Measurements from ENCODE around the gene GMCL1. TPM values are rescaled to one million over a fixed set of nuclear protein-coding genes. Genes with fewer than 3 reads are reported as not detected.

The GMCL1 gene
- total RNA-seq, 1 donor = 9.7 TPM

DNA sequence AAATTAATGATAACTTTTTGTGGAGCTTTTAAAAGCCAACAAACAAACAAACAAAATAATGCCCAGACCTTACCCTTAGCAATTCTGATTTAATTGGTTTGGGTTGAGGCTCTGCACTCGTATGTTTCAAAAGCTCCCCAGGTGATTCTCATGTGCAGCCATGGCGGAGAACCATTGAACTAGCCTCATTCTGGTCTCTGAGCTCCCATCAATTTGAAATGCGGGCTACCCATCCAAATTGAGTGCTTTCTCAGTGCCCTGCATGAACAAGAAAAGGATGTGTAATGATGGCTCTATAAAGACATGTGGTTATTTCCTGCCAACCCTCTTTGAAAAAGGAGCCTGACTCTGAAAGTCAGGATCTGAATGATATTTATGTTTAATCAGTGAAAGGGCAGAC is 93.7 kb downstream of the GMCL1 start:
- no peak for TF ChIP-seq CTCF (IDR thresholded peaks at IDR 0.05; ENCODE audit: insufficient read depth, low read length)
- no peak overlapping the region for H3K4me3 ChIP-seq (ENCODE audit: low read depth, low read length)
- no peak for DNase-seq (ENCODE audit: low read depth)

- peak; percentile 85 for DNase-seq (ENCODE audit: low read depth)
- TF ChIP-seq CTCF (IDR thresholded peaks at IDR 0.05; ENCODE audit: insufficient read depth, low read length) = no peak
- H3K4me3 ChIP-seq (ENCODE audit: low read depth, low read length) = no peak overlapping the region
These were observed 97.5 kb downstream of the GMCL1 start for GRCh38 chr2:69926849-69927515.

Small RNA genes within 50 kb of the gene (small RNA-seq; reads per million reads assigned to genes)
- gene RPL23AP92 = not detected

Other genes starting within 250 kb of the GMCL1 start
- 82.6 and 88.1 TPM in 2 replicates for gene AAK1, start 185.9 kb upstream of the GMCL1 start, total RNA-seq (ENCODE audit: low replicate concordance)
- 36.9 and 101 TPM in 2 replicates for gene ANXA4, start 87.5 kb upstream of the GMCL1 start, total RNA-seq (ENCODE audit: low replicate concordance)
- gene SNRNP27, start 64.3 kb downstream of the GMCL1 start, total RNA-seq (ENCODE audit: low replicate concordance) = 49.4 and 53.6 TPM in 2 replicates
- gene MXD1, start 85.4 kb downstream of the GMCL1 start, total RNA-seq (ENCODE audit: low replicate concordance) = 4.0 and 13.1 TPM in 2 replicates
- 0.54 TPM in 1 of 2 replicates, not detected in the other for gene ASPRV1, start 132.0 kb downstream of the GMCL1 start, total RNA-seq (ENCODE audit: low replicate concordance)